GM21526 (cell line): ENCODE data around the gene SYCE3.
"Not testable (repeated sequence)": the region's sequence is repeated elsewhere in the genome, so short reads cannot be mapped to it uniquely, and the experiment has no call there.

Experiments
- ATAC-seq: cut with Tn5 transposase; IDR thresholded peaks from one replicate; pipeline ENCODE4 v1.9.1; 2021; ENCODE audit warnings: moderate library complexity; ENCODE audit not compliant: unreplicated experiment, low FRiP score

Gene SYCE3

DNA sequence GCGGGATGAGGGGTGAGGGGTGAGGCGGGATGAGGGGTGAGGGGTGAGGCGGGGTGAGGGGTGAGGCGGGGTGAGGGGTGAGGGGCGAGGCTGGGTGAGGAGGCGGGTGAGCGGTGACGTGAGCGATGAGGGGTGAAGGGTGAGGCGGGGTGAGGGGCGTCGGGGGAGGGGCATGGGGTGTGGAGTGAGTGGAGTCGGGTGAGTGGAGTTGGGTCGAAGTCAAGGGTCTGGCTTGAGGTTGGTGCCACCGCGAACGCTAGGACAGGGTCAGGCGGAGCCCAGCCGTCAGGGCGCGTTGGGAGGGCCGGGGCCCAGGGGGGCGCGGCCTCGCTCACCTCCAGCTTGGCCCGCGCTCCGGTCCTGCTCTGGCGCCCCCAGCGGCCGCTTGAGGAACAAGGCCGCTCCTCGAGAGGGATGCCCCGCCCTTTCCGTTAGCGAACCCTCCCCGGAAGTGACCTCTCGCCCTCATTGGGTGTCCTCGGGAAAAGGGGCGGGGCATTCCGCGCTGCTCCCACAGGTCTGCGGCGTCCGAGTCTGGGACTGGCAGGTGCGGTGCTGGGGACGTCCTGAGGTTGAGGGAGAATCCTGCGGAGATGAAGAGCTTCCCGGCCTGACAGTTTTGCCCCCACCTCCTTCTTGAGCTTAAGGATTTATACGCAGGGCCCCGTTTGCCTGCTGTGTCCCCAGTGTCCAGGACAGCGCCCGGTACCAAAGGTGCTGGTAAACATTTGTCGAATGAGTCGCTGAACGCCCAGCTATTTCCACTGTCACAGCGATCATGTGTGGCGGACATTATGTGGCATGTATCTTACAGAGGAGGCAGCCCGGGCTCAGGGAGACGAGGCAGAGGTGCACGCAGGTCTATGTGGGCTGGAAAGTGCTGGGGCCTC lies at the start of gene SYCE3:
Gene SYCE3, minus strand, starts transcription at position 397 of the 890 bp plus-strand sequence. CDS start 6,514 bp downstream, outside the sequence.
- peak; percentile 79 for ATAC-seq

DNA sequence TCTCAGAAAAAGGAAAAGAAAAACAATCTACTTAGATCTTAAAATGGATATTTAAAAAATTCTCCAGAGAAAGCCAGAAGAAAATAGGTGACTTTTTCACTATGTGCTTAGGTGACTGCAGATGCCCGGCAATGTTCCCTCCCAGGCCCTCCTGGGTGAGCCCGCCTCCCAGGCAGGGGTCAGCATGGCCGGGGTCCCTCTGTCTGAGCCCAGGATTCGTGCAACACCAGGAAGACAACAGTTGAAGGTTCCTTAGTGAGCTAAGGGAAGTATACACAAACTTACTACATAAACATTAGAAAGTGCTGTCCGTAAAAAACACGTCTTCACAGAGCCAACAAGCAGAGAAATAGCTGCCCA lies 49.4 kb upstream of the SYCE3 start:
- ATAC-seq: no peak

GRCh38 chr22:50611341-50612060 lies 48.8 kb upstream of the SYCE3 start:
- no peak for ATAC-seq

DNA sequence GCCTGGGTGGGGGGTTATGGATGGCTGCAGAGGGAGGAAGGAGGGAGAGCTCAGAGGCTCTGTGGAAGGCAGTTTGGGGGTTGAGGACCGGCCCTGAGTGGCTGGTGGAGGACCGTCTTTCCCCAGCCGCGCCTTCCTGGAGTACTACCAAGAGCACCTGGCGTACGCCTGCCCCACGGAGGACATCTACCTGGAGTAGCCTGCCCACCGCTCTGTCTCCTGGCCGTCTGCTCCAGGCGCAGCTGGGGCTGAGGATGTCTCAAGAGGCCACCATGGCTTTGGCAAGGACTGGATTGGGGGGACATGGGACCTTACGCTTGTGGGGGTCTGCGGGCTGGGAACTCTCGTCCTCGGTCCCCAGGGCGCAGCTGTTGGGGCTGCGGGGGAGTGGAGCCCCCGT lies 47.9 kb upstream of the SYCE3 start:
- ATAC-seq: no peak

GRCh38 chr22:50610041-50610451 lies 47.3 kb upstream of the SYCE3 start:
- ATAC-seq: no peak

DNA sequence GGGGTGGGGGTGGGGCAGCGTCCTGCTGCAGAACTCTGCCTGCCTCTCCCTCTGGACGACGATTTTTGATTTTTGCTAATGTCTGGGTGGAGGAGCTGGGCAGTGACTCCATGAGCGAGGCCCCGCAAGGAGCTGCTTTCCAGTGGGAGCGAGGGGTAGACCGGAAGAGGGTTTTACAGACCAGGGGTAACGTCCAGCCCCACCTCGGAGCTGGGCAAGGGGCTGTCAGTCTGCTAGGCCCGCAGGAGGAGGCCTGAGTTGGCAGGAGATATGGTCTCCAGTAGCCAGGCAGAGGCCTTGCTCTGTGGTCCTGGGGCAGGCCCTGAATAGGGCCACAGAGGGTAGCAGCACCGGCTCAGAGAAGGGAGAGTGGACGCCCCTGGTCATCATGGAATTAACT lies 46.9 kb upstream of the SYCE3 start:
- ATAC-seq: no peak

- no peak for ATAC-seq
Measured at GRCh38 chr22:50608996-50609395, 46.3 kb upstream of the SYCE3 start.

DNA sequence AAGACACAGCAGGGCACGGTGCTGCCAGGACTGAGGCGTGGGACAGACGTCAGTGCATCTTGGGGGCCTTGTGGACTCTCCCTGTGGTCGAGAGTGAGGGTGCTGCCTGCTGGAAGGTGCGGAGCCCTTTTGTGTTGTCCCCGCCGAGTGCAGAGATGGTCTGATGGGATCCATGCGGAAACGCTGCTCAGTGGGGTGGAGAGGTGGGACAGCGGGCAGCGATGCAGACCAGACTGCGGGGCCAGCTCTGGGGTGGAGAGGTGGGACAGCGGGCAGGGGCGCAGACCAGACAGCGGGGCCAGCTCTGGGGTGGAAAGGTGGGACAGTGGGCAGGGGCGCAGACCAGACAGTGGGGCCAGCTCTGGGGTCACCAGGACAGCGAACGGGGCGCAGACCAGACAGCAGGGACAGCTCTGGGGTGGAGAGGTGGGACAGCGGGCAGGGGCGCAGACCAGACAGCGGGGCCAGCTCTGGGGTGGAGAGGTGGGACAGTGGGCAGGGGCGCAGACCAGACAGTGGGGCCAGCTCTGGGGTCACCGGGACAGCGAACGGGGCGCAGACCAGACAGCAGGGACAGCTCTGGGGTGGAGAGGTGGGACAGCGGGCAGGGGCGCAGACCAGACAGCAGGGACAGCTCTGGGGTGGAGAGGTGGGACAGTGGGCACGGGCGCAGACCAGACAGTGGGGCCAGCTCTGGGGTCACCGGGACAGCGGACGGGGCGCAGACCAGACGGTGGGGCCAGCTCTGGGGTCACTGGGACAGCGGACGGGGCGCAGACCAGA lies 45.5 kb upstream of the SYCE3 start:
- not testable (repeated sequence) for ATAC-seq

GRCh38 chr22:50607659-50608020 lies 44.9 kb upstream of the SYCE3 start:
- ATAC-seq: no peak

DNA sequence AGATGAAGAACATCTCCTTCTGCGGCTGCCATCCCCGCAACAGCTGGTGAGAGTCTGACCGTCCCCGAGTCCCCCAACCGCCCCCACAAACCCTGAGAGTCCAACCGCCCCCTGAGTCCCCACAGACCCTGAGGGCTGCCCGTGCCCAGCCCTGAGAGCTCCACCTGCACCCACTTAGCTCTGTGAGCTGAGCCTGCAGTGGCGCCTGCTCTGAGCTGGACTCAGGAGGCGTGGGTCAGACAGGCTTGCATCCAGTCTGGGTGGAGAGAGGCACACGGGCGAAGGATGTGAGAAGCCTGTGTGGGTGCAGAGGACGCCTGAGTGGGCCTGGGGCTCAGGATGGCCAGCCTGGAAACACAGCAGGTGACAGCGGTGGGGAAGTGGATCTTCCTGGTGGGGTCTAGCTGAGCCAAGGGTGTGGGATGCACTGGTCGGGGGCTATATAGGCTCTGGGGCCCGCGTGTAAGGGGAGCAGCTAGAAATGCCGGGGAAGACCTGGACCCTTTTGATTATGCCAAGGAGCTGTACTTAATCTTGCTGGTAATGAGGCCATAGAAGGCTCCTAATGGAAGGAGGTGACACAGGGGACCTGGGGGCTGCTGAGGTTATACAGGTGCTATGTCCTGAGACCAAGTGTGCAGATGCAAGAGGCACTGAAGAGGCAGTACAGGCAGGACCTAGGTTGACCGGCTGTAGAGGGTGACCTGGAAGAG lies 44.4 kb upstream of the SYCE3 start:
- no peak for ATAC-seq

DNA sequence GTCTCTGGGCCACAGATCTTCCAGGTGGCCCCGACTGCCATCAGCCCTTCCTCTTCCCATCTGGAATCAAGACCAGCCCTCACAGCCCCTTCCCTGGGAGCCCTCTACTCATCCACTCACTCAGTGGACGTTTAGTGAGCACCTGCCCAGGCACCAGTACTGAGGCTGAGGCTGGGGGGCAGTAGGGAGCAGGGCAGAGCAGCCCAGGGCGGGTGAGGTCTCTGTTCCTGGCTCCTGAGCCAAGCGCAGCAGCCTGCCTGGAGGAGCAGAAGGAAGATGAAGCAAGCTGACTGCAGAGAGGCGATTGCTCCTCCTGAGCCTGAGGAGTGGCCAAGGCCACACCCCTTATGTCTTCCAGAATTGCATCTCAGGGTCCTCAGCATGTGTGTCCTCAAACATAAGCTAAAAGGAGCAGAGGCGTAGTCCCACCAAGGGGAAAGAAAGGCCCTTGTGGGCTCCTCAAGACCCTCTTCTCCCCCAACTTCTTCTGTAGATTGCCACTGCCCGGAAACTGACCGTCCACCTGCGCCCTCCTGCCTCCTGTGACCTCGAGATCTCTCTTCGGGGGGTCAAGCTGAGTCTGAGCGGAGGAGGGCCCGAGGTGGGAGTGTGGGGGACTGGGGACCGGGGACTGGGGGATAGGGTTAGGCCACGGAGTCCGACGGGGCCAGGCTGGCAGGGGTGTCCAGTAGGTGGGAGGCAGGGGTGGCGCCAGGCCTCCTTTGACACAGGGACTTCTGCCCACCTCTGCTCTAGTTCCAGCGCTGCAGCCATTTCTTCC lies 43.6 kb upstream of the SYCE3 start:
- ATAC-seq: no peak

GRCh38 chr22:50605613-50606074 lies 42.9 kb upstream of the SYCE3 start:
- ATAC-seq: no peak

- no peak for ATAC-seq
Measured at GRCh38 chr22:50605002-50605612, 42.4 kb upstream of the SYCE3 start.

DNA sequence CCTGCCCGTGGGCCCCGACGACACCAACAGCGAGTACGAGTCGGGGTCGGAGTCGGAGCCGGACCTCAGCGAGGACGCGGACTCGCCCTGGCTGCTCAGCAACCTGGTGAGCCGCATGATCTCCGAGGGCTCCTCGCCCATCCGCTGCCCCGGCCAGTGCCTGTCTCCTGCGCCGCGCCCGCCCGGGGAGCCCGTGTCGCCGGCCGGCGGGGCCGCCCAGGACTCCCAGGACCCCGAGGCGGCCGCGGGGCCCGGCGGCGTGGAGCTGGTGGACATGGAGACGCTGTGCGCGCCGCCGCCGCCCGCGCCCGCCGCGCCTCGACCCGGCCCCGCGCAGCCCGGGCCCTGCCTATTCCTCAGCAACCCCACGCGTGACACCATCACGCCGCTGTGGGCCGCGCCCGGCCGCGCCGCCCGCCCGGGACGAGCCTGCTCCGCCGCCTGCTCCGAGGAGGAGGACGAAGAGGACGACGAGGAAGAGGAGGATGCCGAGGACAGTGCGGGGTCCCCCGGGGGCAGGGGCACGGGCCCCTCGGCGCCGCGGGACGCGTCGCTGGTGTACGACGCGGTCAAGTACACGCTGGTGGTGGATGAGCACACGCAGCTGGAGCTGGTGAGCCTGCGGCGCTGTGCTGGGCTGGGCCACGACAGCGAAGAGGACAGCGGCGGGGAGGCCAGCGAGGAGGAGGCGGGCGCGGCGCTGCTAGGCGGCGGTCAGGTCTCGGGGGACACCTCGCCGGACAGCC lies 41.7 kb upstream of the SYCE3 start:
- ATAC-seq: no peak

- ATAC-seq: no peak
Measured at GRCh38 chr22:50603511-50604255, 41.0 kb upstream of the SYCE3 start.

DNA sequence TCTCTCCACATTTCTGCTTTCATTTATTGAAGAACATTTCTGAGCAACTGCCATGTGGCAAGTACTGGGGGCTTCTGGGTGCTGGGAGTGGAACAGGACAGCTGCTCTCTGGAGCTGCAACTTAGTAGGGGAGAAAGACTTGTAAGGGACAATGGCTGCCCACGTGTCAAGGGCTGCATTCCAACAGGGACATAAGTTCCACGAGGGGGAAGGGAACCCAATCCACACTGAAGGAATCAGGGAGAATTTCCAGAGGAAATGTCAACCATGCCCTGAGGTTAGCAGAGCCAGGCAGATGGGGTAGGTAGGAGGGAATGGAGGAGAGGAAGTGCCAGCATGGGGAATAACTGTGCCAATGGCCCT lies 39.6 kb upstream of the SYCE3 start:
- no peak for ATAC-seq

GRCh38 chr22:50601669-50602337 lies 39.1 kb upstream of the SYCE3 start:
- no peak for ATAC-seq
